SK-N-SH (cell line): ENCODE measurements around the gene IGLON5. TPM values are rescaled to one million over a fixed set of nuclear protein-coding genes. Genes with fewer than 3 reads are reported as not detected.

Source experiments
- CTCF ChIA-PET: fragments of 300-600, 350-600 bp; formaldehyde crosslinking; extraction: SDS; loops from one replicate; lab custom pipeline; 2021; lab: Yijun Ruan, JAX
- POLR2A ChIA-PET: fragments of 350-600 bp; sonication (Branson Sonifier 250); formaldehyde crosslinking; extraction: SDS; loops from one replicate; lab custom pipeline; 2020; ENCODE audit warnings: antibody characterized with exemption, inconsistent platforms; lab: Yijun Ruan, JAX
- DNase-seq: peaks from one replicate; pipeline ENCODE4 v3.0.0; 2012
- H2AFZ ChIP-seq: fragments of 200-600 bp; sonication (generic); 2 replicates; pipeline ENCODE4 v1.8.1; 2016; ENCODE audit warnings: antibody characterized with exemption, mild to moderate bottlenecking, low read depth
- H3F3A ChIP-seq: fragments of 200-600 bp; sonication (generic); replicated peaks from 2 replicates; pipeline ENCODE3; 2016; ENCODE audit warnings: antibody characterized with exemption, mild to moderate bottlenecking; ENCODE audit not compliant: insufficient read depth
- H3K27ac ChIP-seq, 2 experiments: fragments of 200-500 bp in 1 of 2; fragments of 200-600 bp in 1 of 2; sonication (Bioruptor generic) in 1 of 2; sonication (generic), shearing (Covaris generic) in 1 of 2; 2 replicates each; pipeline versions ENCODE4 v1.5.1 to v1.6.1; 2014 to 2016; ENCODE audit warnings: low read depth in 2 of 2, inconsistent platforms in 1 of 2, low read length in 1 of 2, mild to moderate bottlenecking in 1 of 2, mixed read lengths in 1 of 2
- H3K27me3 ChIP-seq: fragments of 200-600 bp; sonication (generic), shearing (Covaris generic); 2 replicates; pipeline ENCODE4 v1.6.1; 2016; ENCODE audit warnings: mixed run types; ENCODE audit not compliant: insufficient read depth
- H3K36me3 ChIP-seq, 2 experiments: fragments of 200-500 bp in 1 of 2; fragments of 200-600 bp in 1 of 2; sonication (Bioruptor generic) in 1 of 2; sonication (generic) in 1 of 2; replicated peaks in 1 of 2; 2 replicates each; pipeline versions ENCODE3 to v1.5.1; 2014 to 2016; ENCODE audit warnings: low read length in 1 of 2, mild to moderate bottlenecking in 1 of 2; ENCODE audit not compliant: insufficient read depth in 2 of 2, control insufficient read depth in 1 of 2
- H3K4me1 ChIP-seq, 2 experiments: fragments of 200-500 bp in 1 of 2; fragments of 200-600 bp in 1 of 2; sonication (Bioruptor generic) in 1 of 2; sonication (generic), shearing (Covaris generic) in 1 of 2; 2 replicates each; pipeline versions ENCODE4 v1.5.1 to v1.6.1; 2014 to 2016; ENCODE audit warnings: low read depth in 1 of 2, low read length in 1 of 2, mixed run types in 1 of 2; ENCODE audit not compliant: insufficient read depth in 2 of 2, control insufficient read depth in 1 of 2
- H3K4me2 ChIP-seq: fragments of 200-600 bp; sonication (generic), shearing (Covaris generic); 2 replicates; pipeline ENCODE4 v1.6.1; 2017; ENCODE audit warnings: mixed run types
- H3K4me3 ChIP-seq, 2 experiments: fragments of 200-500 bp in 1 of 2; fragments of 200-600 bp in 1 of 2; sonication (Bioruptor generic) in 1 of 2; sonication (generic), shearing (Covaris generic) in 1 of 2; 2 replicates each; pipeline versions ENCODE4 v1.5.1 to v1.8.1; 2014 to 2016; ENCODE audit warnings: low read depth in 2 of 2, inconsistent platforms in 1 of 2, low read length in 1 of 2, mild to moderate bottlenecking in 1 of 2, mixed read lengths in 1 of 2, moderate library complexity in 1 of 2
- H3K79me2 ChIP-seq: fragments of 200-600 bp; sonication (generic); 2 replicates; pipeline ENCODE4 v1.8.1; 2017; ENCODE audit warnings: mild to moderate bottlenecking; ENCODE audit not compliant: insufficient read depth
- H3K9ac ChIP-seq: fragments of 200-600 bp; sonication (generic); 2 replicates; pipeline ENCODE4 v1.6.1; 2017; ENCODE audit warnings: mixed run types
- H3K9me2 ChIP-seq: fragments of 200-600 bp; sonication (generic); 2 replicates; pipeline ENCODE4 v1.6.1; 2017; ENCODE audit warnings: mixed run types
- H3K9me3 ChIP-seq: fragments of 200-600 bp; sonication (generic); 2 replicates; pipeline ENCODE4 v1.6.1; 2017; ENCODE audit warnings: mixed run types, mild to moderate bottlenecking, moderate library complexity
- H4K20me1 ChIP-seq: fragments of 200-600 bp; sonication (generic); 2 replicates; pipeline ENCODE4 v1.6.1; 2017; ENCODE audit warnings: mild to moderate bottlenecking, mixed run types; ENCODE audit not compliant: insufficient read depth
- ELF1 ChIP-seq: IDR thresholded peaks from 2 replicates; pipeline ENCODE4 v1.4.0; 2012
- FOSL2 ChIP-seq: IDR thresholded peaks from 2 replicates; pipeline ENCODE4 v1.4.0; 2012; ENCODE audit warnings: low read depth, mild to moderate bottlenecking, moderate library complexity, borderline replicate concordance
- GABPA ChIP-seq: IDR thresholded peaks from 2 replicates; pipeline ENCODE4 v1.4.0; 2012; ENCODE audit warnings: low read depth, mild to moderate bottlenecking
- GATA2 ChIP-seq: sonication (generic); formaldehyde crosslinking; IDR thresholded peaks from 2 replicates; pipeline ENCODE4 v1.5.0; 2020; ENCODE audit warnings: mild to moderate bottlenecking, missing genetic modification reagents
- MXI1 ChIP-seq: IDR thresholded peaks from 2 replicates; pipeline ENCODE4 v1.6.1; 2012; ENCODE audit warnings: mild to moderate bottlenecking, low read depth, low read length, improper control_type of control experiment
- POLR2AphosphoS5 ChIP-seq: IDR thresholded peaks from 2 replicates; pipeline ENCODE4 v1.6.1; 2012; ENCODE audit warnings: low read depth, low read length
- RAD21 ChIP-seq: IDR thresholded peaks from 2 replicates; pipeline ENCODE4 v1.6.1; 2012; ENCODE audit warnings: mild to moderate bottlenecking, low read length
- RCOR1 ChIP-seq: fragments of 150-350 bp; IDR thresholded peaks from 2 replicates; pipeline ENCODE4 v1.6.1; 2017; ENCODE audit warnings: antibody characterized with exemption, low read length
- TCF12 ChIP-seq: IDR thresholded peaks from 2 replicates; pipeline ENCODE4 v1.4.0; 2012
- TEAD4 ChIP-seq: IDR thresholded peaks from 2 replicates; pipeline ENCODE4 v1.4.0; 2012; ENCODE audit warnings: mild to moderate bottlenecking, borderline replicate concordance; ENCODE audit not compliant: insufficient read depth
- USF1 ChIP-seq: IDR thresholded peaks from 2 replicates; pipeline ENCODE4 v1.4.0; 2012; ENCODE audit warnings: low read depth, borderline replicate concordance
- USF2 ChIP-seq: fragments of 150-350 bp; IDR thresholded peaks from 2 replicates; pipeline ENCODE4 v1.6.1; 2017; ENCODE audit warnings: antibody characterized with exemption, low read length, low read depth, borderline replicate concordance
- YY1 ChIP-seq: IDR thresholded peaks from 2 replicates; pipeline ENCODE4 v1.4.0; 2012; ENCODE audit warnings: low read depth, mild to moderate bottlenecking
- ZBTB33 ChIP-seq: IDR thresholded peaks from 2 replicates; pipeline ENCODE4 v1.4.0; 2012; ENCODE audit warnings: low read depth, borderline replicate concordance
- WGBS: methylation state at CpG from one replicate; pipeline ENCODE4 v1.1.6; 2017; ENCODE audit warnings: low lambda C conversion rate; 5-methylcytosine and 5-hydroxymethylcytosine counted together
- polyA plus RNA-seq, 3 experiments: library from polyadenylated mRNA; depleted of rRNA; stranded (reverse); fragments of >200 nt; gene quantifications; 2 replicates each; pipeline ENCODE4 v1.2.3, GENCODE V29; 2012

Gene IGLON5
- polyA plus RNA-seq, 1 of the 3 experiments (the other 2 are of a cell fraction) = 0.36 TPM

GRCh38 chr19:51297406-51297805 lies 14.0 kb upstream of the IGLON5 start:
- Histone ChIP-seq H3F3A (no peaks in the 10 kb centered on the region), H3K4me1 (no peaks in the 10 kb centered on the region), H3K4me2 (no peak overlapping the region), H3K36me3 (no peaks in the 10 kb centered on the region), H3K9me2 (no peaks in the 10 kb centered on the region), H4K20me1 (no peaks in the 10 kb centered on the region), H3K9me3 (no peaks in the 10 kb centered on the region), H3K9ac (no peak overlapping the region), H3K27ac (no peak overlapping the region), H2AFZ (no peak overlapping the region), H3K27me3 (peaks cover 41% of the 10 kb centered on the region; the same call in 1 of the 2 replicates), H3K4me3 (no peak overlapping the region), H3K79me2 (no peaks in the 10 kb centered on the region)
- CTCF ChIA-PET = interaction anchor here (0.6 to 1.6 kb wide), 4 partner anchors 19 to 207 kb away, joined by 3 to 5 read pairs (median 3); no protein-coding TSS in a partner anchor
- no peak for DNase-seq
- 26% methylated on average over 3 of the region's 5 CpGs for WGBS
- POLR2A ChIA-PET = no interaction called here
- TF ChIP-seq RAD21 (no peak), POLR2AphosphoS5 (no peak), RCOR1 (no peak), MXI1 (no peak), GATA2 (CRISPR knock-in tag) (no peak), FOSL2 (no peak), YY1 (no peak), ELF1 (no peak), USF1 (no peak)
- TF ChIP-seq, all 33 proteins: peak for 0

GRCh38 chr19:51301266-51301665 lies 10.2 kb upstream of the IGLON5 start:
- Histone ChIP-seq H3F3A (no peaks in the 10 kb centered on the region), H3K9me2 (no peaks in the 10 kb centered on the region), H3K9me3 (no peaks in the 10 kb centered on the region), H3K4me2 (no peak overlapping the region), H3K27me3 (peaks cover 7% of the 10 kb centered on the region; the same call in 1 of the 2 replicates), H3K27ac (no peak overlapping the region), H4K20me1 (no peaks in the 10 kb centered on the region), H3K36me3 (no peaks in the 10 kb centered on the region), H3K4me3 (no peak overlapping the region), H3K4me1 (no peaks in the 10 kb centered on the region), H2AFZ (no peak overlapping the region), H3K9ac (no peak overlapping the region), H3K79me2 (no peaks in the 10 kb centered on the region)
- CTCF ChIA-PET = interaction anchor here (1.1 to 1.2 kb wide), 3 partner anchors 13 to 42 kb away, joined by 3 read pairs; no protein-coding TSS in a partner anchor
- TF ChIP-seq ZBTB33 = no peak
- TF ChIP-seq GABPA = no peak
- TF ChIP-seq USF2 = no peak
- TF ChIP-seq RAD21 = no peak
- TF ChIP-seq TEAD4 = no peak
- no peak for TF ChIP-seq TCF12
- WGBS = 1% methylated on average over 7 of the region's 7 CpGs
- POLR2A ChIA-PET = no interaction called here
- DNase-seq = no peak
